GM12872 (cell line): ENCODE data around the gene UTP4.

ENCODE experiments used
- TF ChIP-seq, protein P1 (sequence below): IDR thresholded peaks from 3 replicates; pipeline ENCODE4 v1.5.1; 2011; ENCODE audit warnings: low read depth, mild to moderate bottlenecking, low read length, moderate library complexity; ENCODE audit not compliant: insufficient read depth

UTP4 gene

DNA sequence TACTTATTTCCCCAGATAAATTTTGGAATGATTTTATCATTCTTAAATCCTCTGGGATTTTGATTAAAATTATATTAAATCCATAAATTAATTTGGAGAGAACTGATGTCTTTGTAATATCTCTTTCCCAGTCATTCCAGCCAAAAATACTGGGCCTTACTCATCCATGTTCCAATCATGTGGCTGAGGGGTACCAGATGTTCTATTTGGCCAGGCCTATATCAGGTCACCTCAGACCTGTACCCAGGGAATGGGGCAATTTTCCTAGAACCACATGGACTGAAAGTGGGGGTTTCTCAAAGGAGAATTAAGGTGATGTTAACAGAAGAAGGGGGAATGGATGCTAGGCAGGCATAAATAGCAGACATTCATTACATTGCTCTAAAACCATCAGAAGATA, 62.0 kb downstream of the UTP4 start:
- TF ChIP-seq, protein P1, sequence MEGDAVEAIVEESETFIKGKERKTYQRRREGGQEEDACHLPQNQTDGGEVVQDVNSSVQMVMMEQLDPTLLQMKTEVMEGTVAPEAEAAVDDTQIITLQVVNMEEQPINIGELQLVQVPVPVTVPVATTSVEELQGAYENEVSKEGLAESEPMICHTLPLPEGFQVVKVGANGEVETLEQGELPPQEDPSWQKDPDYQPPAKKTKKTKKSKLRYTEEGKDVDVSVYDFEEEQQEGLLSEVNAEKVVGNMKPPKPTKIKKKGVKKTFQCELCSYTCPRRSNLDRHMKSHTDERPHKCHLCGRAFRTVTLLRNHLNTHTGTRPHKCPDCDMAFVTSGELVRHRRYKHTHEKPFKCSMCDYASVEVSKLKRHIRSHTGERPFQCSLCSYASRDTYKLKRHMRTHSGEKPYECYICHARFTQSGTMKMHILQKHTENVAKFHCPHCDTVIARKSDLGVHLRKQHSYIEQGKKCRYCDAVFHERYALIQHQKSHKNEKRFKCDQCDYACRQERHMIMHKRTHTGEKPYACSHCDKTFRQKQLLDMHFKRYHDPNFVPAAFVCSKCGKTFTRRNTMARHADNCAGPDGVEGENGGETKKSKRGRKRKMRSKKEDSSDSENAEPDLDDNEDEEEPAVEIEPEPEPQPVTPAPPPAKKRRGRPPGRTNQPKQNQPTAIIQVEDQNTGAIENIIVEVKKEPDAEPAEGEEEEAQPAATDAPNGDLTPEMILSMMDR = no peak

DNA sequence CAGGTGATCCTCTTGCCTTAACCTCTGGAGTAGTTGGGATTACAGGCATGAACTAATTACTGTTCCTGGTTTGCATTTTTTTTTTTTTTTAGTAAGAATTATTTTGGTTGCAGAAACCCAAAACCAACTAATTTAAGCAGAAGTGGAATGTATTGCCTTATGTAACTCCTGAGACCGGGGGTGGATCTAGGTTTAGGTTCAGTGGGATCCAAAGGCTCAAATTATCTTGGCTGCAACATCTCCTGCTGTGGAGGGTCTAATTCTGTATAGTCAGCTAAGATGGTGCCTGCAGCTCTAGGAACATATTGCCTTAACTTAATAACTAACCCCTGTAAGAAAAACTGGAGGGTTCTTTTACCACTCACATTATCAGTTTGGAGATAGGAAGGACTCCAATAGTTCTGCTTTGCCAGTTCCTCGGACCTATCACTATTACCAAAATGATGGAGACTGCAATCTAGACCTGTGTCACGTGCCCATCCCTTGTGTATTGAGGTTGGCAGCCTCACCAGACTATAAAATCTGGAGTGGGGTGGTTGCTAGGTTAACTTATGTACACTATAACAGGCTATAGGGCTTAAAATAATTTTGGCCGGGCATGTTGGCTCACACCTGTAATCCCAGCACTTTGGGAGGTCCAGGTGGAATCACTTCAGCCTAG, 63.0 kb downstream of the UTP4 start:
- TF ChIP-seq, protein P1 = no peak

DNA sequence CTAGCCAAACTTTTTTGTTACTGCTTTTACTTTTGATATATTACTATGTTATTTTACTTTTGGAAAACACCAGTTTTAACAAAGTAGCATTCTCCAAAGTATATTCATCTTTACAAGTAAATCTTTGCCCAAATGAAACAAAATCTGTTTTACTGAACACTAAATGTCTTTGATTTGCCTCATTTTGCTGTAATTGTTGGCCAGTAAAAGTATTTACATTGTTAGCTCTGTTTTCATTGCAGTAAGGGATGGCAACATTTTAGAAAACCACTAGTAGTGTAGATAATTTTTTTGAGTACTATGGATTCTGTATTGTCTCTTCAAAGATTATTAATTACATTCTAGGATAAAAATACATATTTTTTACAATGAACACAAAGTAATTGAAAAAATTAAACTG, 65.1 kb downstream of the UTP4 start:
- TF ChIP-seq, protein P1 = no peak

DNA sequence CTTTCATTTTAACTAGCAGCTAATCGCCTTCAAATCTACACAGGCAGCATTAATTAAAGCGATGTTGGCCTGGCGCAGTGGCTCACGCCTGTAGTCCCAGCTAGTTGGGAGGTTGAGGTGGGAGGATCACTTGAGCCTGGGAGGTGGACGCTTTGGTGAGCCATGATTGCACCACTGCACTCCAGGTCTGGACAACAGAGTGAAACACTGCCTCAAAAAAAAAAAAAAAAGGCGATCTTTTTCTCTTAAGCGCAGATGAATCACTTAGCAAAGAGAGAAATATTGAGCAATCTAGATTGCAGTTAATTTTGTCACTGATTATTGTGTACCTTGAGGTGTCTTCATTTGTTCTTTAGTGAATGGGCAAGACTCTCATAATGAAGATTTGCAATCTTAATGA, 66.9 kb downstream of the UTP4 start:
- TF ChIP-seq, protein P1 = no peak

DNA sequence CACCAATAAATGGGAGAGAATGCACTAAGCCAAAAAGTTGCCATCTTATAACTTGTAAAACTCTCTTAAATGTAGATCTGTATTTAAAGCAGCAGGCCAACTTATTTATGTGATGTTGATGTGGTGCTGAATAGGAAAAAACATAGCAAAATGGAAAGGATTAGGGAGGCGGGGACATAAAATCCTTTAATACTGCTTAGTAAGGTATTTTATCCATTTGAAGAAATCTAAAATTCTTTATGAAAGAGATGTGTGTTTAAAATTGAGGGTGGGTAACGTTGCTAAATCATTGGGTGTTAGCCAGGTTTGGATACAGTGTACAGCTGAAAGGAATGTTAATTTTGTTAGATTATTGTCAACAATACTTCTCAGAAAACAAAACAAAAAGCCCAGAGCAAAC, 68.8 kb downstream of the UTP4 start:
- TF ChIP-seq, protein P1 = no peak

DNA sequence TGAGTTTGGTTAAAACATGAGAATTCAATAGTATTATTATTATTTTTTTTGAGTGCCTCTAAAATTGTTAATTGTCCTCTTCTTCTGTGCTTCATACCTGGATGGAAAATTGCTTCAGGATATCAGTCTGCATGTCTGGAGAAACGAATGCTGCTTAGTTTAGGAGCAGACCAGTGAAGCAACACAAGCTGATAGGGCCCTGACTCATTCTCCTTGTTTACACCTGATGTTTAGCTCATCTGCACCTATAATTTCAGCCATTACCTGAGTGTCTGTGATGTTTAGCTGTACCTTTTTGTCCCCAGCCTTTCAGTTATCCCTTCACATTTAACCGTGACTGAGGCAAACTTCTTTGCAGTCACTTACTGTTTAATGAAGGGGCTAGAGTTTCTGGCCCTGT, 69.3 kb downstream of the UTP4 start:
- TF ChIP-seq, protein P1 = no peak

DNA sequence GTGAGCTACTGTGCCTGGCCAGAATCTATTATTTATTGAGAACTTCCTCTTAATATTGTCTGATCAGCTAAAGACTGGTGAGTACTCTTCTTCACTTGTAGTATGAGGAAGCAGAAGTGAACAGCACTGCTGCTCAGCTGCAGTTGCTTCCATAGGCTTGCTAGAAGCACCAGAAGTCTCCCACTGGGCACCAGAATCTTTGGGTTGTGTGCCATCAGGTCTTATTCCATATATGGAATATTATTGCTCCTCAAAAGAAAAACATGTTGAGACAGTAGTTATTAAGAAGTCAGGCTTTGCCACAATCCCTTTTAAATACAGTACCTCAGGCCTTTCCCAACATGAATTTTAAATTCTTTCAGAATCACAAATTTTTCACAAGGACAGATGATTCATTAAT, 71.7 kb downstream of the UTP4 start:
- TF ChIP-seq, protein P1 = no peak

DNA sequence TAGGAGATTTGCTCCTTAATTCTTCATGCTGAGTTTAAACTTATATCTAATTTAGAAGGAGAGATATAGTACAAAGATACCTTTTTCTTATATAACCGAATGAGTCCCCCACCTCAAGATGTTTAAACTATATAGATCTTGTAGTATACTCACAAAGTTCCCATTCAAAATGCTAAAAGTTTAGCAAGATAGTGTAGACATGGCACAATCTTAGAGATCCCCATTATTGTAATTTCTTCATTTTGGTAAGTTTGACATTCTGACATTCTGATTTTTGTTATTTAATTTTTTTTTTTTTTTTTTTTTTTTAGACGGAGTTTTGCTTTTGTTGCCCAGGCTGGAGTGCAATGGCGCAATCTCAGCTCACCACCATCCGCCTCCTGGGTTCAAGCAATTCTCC, 77.3 kb downstream of the UTP4 start:
- TF ChIP-seq, protein P1 = no peak
